Hematopoietic multipotent progenitor cell treated with erythropoietin and hydrocortisone succinate and interleukin-3 and kit ligand, for 17 days (in vitro differentiated cells): Measurements from ENCODE around the gene UST.

ENCODE experiments used
- DNase-seq: peaks from one replicate; pipeline ENCODE4 v3.0.0-alpha.2; 2015; ENCODE audit warnings: low spot score

The UST gene, protein sequence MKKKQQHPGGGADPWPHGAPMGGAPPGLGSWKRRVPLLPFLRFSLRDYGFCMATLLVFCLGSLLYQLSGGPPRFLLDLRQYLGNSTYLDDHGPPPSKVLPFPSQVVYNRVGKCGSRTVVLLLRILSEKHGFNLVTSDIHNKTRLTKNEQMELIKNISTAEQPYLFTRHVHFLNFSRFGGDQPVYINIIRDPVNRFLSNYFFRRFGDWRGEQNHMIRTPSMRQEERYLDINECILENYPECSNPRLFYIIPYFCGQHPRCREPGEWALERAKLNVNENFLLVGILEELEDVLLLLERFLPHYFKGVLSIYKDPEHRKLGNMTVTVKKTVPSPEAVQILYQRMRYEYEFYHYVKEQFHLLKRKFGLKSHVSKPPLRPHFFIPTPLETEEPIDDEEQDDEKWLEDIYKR

GRCh38 chr6:148746363-148747144 lies at the start of gene UST:
TSS of gene UST (plus strand) at chr6:148747030. CDS start at chr6:148747431, 401 bp downstream.
- DNase-seq = no peak

GRCh38 chr6:148697895-148698440 lies 48.9 kb upstream of the UST start:
- no peak for DNase-seq

DNA sequence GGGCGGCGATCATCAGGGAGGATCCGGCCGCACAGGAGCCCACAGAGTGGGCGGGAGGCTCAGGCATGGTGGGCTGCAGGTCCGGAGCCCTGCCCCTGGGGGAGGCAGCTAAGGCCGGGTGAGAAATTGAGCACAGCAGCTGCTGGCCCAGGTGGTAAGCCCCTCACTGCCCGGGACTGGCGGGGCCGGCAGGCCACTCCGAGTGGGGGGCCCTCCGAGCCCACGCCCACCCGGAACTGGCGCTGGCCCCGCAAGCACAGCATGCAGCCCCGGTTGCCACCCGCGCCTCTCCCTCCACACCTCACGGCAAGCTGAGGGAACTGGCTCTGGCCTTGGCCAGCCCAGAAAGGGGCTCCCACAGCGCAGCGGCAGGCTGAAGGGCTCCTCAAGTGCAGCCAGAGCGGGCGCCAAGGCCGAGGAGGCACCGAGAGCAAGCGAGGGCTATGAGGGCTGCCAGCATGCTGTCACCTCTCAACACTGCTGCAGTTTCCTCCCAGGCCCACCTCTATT lies 48.1 kb upstream of the UST start:
- no peak for DNase-seq

- DNase-seq = no peak
These were observed 46.6 kb upstream of the UST start for GRCh38 chr6:148700047-148700715.

- DNase-seq = no peak
These were observed 46.0 kb upstream of the UST start for GRCh38 chr6:148700741-148701311.

GRCh38 chr6:148701375-148701774 lies 45.5 kb upstream of the UST start:
- no peak for DNase-seq

- DNase-seq = no peak
These were observed 42.9 kb upstream of the UST start for GRCh38 chr6:148703900-148704299.

DNA sequence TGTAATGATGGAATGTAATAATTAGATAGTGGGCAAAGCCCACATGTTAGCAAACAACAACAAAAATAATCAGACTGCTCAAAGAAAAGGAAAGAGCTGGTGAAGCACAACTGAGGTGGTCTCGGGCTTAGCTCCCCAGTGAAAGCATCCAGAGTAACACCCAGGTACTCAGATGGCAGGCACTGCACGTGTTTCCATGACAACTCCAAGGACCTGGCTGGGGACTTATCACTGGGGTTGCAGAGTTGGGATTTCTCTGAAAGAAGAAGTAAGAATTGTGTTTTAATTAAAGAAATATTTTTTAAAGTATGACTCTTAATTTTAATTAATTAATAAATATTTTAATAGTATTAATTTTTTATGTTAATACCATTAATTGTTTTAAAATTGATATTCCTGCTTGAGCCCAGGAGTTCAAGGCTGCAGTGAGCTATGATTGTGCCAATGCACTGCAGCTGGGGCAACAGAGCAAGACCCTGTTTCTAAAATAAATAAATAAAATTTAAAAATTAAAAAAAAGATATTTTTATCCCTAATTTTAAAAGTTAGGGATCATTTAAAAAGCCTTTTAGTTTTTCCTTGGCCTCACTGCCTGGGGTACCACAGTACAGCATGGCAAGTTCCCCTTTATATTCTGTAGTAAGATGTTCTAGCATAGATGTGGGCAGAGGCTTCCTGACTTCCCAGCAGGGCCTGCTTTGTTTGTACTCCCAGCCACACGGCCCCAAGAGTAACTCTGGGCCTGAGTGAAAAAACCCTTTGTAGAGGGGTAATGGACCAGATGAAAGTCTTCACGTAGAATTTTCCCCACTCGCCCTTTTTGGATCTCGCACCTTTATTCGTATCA lies 42.2 kb upstream of the UST start:
- DNase-seq = no peak

DNA sequence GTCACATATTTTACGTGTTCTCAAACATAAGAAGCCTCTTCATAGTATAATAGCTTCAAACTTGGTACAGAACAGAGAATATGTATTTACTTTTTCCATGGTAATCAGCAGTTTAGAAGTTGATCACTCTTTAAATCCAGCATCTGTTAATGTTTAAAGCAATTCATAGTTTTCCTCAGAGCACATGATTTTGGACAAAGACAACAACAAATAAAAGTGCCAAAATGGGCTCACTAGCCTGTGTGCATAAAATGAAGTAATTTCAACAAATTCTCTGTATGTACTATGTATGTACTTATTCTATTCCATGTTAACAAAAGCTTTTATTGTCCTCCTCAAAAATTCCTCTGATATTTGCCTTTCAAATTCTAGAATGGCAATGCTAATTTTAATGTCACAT lies 38.1 kb upstream of the UST start:
- DNase-seq = no peak

DNA sequence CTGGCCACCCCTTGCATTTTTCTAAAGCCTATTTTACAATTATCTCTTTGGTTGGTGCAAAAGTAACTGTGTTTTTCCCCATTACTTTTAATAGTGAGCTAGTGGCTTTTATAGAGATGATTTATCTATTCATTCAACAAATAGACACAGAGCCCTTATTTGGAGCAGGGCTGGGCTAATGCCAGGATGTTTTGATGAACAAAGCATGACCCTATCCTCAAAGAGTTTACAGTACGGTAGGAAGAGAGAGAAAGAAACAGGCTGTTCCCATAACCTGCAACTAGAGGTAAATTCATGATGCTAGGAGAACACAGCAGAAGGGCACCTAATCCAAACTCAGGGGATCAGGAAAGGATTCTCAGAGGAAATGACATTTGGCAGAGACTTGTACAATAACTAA lies 37.3 kb upstream of the UST start:
- DNase-seq = no peak

- no peak for DNase-seq
These were observed 34.8 kb upstream of the UST start for GRCh38 chr6:148711833-148712654.

DNA sequence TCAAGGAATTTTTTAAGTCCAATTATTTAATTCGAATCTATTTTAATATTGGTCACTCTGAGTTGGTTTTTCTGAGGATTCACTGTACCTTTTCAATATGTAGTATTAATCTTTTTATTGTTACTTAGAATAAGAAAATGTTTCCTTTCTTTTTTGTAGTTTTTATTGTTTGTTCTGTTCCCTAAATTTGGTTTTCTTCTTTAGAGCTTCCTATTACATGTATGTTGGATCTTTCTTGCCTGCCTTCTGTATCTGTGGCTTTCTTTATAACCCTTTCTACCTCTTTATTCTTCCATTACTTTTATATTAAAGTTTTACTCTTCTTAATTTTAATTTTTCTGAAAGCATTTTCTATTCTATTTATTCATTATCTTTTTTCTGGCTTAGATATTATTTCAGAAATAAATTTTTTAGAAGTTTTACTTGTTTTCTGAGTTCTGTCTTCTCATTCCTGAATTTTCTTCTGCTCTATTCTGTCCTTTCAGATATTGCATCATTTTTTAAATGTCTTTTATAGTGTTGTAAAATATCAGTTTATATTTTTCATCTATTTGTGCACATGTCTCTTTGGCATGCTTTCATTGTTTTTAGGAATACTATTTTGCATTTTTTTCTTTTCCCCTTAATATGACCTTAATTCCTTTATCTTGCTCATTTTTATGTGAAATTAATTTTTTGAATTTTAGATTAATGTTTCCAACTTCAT lies 33.6 kb upstream of the UST start:
- no peak for DNase-seq

DNA sequence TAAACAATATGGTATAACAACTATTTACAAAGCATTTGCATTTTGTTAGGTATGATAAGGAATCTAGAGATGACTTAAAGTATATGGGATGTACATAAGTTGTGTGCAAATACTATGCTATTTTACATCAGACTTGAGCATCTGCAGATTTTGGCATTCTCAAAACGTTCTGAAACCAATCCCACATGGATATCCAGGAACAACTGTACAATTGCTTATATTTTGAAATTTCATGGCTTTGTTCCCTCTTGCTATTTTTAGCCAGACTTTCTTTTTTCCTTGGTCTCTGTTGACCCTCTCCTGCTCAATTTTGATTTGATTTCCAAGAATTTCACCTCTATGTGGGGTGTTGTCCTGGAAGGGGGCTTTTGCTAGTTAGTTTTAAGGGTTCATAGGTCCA lies 32.9 kb upstream of the UST start:
- no peak for DNase-seq

DNA sequence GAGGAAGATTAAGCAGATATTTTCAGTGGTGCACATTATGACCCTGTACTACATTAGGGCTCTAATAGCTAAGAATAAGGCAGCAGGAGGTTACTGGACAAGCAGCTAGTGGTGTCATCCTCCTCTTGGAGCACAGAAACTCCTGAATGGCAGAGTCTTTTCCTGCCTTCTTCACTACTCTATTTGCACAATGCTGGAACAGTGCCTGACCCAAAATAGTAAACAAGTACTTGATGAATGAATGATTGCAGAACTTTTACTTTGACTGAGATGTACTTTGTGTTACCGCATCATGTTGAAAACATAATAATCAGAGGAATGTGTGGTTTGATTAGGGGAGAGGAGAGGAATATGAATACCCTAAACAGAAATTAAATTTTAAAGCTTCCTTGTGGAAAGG lies 30.0 kb upstream of the UST start:
- DNase-seq = no peak

- DNase-seq = no peak
These were observed 26.4 kb upstream of the UST start for GRCh38 chr6:148720406-148720805.

DNA sequence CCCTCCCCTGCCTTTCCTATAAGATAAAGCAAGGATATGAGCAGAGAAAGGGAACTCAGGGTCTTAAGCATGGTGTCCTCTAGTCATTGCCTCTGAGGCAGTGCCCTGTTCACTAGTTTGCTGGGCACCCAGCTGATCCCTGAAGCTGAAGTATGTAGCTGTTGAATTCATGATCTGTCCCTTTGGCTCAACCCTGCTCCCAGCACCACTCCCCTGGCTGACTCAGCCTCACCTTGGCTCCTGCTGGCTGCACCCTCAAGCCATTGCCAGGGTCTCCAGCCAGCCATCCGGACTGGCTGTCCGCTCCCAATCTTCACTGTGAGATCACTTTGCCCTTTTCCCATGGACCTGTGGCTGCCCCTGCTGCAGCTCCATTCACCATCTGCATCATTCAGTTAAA lies 25.9 kb upstream of the UST start:
- DNase-seq = no peak

GRCh38 chr6:148723484-148723883 lies 23.3 kb upstream of the UST start:
- DNase-seq = no peak

GRCh38 chr6:148724428-148724827 lies 22.4 kb upstream of the UST start:
- DNase-seq = no peak

GRCh38 chr6:148727104-148727503 lies 19.7 kb upstream of the UST start:
- no peak for DNase-seq

GRCh38 chr6:148735989-148736388 lies 10.8 kb upstream of the UST start:
- no peak for DNase-seq
